HG02943 (cell line): ENCODE measurements around the gene DUOX1.

ENCODE experiments used
- ATAC-seq: cut with Tn5 transposase; IDR thresholded peaks from one replicate; pipeline ENCODE4 v1.9.1; 2021; ENCODE audit warnings: mild to moderate bottlenecking, low read depth, moderate library complexity; ENCODE audit not compliant: unreplicated experiment

The DUOX1 gene

DNA sequence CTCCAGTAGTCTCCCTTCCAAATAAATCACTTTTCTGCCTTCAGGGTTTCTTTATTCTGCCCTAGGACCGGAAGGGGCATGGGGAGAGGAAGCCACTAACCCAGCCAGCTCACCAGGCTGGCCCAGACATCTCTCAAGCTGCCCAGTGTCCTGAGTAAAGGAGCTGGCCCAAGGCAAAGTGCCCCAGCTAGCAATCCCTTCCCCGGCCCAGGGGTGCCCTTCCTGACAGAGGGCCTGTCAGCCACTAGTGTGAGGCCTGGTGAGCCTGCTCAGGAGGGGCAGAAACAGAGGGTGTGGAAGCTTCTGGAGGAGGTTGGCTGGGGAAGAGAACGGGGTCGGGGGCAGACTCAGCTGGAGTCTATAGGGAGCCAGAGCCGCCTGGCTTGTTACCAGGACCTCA lies 35.7 kb downstream of the DUOX1 start:
- ATAC-seq = no peak

DNA sequence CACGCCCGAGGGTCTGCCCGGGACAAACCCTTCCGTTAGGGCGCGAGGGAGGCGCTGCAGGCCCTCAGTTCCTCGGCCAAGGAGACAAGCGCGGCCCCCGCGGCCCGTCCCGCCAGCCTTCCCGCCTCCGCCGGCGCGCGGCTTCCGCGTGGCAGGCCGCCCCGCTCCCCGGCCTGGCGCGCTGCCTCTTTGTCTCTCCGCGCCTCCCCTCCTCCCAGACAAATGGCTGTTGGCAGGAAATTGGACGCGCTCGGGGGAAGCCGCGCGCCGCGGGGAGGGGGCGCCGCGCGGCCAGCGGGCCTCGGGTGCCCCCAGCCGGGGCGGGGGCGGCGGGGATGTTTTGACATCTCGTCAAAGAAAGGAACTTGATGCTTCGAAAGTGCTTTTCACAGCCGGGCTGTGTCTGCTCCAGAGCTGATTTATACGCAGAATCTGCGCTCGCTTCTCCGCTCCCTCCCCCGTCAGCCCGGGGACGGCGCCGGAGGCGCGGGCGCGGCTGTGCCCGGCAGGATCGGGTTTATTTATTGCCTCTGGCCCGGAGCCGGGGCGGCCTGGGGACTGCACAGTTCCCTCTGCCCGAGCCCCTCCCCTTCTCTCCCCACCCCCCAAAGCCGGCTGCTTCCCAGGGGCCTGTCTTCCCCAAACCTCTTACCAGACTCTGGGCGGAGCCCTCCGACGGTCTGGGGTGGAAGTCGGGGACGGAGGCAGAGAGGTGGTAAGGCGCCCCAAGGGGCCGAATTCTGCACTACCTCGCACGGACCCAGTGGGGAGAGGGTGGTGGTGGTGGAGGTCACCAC lies 37.2 kb downstream of the DUOX1 start:
- peak; percentile 95 for ATAC-seq

DNA sequence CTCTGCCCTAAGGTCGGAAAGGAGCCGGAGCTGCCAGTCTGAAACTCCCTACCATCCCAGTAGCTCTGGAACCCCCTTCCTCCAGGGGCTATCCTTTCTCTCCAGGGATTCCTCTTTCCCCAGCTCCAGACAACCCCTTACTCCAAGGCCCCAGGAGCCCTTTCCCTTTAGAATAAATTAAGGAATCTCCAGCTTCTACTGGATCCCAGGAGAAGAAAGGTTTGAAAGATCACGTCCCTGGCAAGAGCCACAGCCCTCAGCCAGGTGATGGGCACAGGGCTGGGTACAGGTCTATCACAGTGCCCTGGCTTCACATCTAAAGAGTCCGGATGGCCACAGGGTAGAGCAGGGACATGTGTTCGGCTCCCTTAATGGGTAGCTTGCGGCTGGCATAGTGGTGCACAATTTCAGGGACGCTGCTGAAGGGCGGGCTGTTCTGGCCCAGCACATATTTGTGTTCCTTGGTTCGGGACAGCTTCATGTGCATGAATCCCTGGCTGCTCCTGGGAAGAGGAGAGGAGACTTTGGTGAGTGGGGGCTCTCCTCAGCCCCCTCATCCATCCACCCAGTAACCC lies 37.9 kb downstream of the DUOX1 start:
- no peak for ATAC-seq

DNA sequence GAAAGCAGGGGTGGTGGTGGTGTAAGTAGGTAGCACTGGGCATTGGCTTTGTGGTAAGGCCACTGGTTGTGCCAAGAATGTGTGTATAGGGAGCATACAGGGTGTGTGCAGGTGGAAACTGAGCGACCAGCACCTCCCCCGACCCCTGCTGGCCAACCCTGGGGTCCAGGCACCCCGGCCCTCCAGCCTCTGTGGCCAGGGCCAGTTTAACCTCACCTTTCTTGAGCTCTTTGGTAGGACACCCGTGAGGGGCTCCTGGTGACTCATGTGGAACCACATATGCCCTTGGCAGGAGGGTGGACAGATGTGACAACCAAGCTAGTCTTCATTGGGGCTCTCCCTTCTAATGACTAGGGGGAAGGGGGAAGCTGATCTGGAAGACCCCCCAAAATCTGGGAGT lies 38.5 kb downstream of the DUOX1 start:
- ATAC-seq = no peak

DNA sequence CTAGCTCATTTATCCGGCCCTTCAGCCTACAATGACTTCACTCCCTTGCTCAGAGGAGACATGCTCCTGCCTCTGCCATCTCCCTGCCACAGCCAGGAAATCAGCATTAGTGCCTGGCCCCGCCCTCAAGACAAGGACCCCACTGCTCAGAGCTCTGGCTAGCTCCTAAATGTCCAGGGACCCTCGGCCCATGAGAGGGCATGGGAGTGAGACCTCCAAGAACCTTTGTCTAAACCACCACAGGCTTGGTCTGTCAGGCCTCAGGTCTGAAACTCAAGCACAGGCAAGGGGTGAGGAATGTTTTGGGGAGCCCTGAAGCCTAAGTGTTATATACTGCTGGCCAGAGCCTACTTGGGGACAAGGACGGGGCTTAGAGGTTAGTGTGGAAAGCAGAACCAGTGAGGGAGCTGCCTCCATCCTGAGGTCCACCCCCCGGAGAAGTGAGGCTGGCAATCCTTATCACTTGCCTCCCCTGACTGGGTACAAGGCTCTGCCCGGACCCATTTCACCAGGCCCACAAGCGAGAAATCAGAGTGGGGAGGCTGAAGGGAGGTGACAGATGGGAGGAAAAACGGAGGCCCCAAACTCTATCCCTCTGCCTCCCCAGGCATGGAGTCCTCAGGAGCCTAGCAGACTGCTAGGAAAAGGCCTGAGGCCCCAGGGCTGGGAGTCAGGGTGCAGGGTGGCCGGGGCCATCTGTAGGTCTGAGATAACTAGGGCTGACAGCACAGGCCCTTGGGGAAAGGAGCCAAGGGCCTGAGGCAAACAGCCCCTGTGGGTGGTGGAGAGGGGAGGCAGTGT lies 39.2 kb downstream of the DUOX1 start:
- ATAC-seq = no peak

DNA sequence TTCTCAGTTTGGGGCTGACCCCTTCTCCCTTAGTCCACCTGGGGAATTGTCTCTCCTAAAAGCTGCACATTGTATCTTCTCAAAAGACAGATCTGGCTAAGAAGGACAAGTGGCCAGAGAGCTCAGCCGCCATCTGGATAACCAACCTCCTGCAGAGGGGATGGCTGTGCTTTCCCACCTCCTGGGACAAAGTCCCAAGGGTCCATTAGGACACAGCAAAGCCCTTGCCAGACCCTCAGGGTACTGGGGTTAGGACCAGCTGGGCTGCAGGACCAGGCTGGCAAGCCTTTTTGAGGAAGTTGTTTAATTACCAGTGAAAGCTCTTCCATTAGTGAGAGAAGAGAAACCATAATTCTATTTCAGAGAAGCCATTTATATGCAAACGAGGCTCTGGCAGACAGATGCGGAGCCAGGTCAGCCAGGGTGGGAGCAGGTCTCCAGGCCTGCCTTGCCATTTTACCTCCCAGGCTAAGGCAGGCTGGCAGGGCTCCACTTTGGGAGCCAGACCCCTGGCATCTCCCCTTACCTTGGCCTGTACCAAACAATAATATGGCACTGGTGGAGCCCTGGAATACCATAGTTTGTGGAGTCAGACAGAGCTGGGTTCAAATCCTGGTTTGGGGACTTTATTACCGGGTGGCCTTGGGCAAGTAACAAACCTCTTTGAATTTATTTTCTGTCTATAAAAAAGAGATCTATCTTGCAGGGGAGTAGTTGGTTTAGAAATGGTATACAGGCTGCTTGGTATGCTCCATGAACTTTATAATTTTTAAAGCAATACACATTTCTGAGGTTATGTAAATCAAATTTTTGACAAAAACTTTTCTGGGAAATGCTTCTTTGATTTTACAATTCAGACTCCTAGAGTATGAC lies 40.0 kb downstream of the DUOX1 start:
- ATAC-seq = no peak

DNA sequence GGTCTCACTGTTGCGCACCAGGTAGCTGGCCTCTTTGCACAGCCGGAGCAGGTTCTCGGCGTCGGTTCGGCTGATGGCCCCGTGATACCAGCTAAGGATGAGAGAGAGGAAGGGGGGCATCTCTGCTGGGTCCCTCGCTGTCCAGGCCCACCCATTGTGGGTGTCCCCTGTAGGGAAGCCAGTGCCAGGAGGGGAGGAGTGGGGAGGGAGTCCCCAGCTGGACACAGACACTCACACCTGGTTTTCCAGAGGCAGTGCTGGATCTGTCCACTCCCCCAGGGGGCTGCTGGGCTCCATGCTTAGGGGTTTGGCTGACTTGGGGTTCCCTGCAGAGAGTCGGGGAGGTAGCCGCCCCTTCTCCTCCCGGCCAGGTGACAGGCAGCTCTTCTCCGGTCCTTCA lies 42.1 kb downstream of the DUOX1 start:
- no peak for ATAC-seq

DNA sequence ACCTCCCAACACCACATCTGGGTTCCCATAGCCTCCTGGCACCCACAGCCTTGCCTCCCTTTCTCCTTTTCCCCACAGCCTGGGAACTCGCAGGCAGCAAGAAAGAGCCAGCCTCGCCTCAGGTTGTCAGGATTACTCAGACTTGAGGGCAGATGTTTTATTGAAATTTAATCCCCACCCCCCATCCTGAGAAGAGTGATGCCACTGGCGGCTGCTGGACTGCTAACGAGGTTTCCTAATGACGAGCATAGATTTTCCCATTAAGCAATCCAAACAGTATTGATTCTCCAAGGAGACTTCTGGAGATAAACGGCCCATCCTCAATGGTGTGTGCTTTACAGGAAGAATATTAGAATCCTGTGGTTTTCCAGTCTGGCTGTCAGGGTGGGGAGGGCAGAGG lies 44.3 kb downstream of the DUOX1 start:
- ATAC-seq = no peak

DNA sequence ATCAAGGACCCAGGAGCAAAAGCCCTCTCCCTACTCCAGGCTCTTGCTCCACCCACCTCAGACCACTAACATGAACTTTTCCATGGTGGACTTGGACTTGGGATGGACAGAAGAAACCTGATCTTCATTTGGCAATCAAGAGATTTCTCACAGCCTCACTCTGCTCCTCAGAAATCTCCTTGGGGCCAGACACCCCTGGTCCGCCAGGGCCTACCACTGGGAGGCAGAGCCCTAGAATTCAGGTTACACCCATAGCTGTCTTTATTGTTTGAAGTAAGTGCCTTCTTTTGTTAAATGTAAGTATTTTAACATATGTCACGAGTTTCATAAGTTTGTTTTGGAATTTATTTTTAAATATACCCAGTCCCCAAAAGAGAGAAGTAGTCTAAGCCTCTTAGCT lies 44.8 kb downstream of the DUOX1 start:
- no peak for ATAC-seq

DNA sequence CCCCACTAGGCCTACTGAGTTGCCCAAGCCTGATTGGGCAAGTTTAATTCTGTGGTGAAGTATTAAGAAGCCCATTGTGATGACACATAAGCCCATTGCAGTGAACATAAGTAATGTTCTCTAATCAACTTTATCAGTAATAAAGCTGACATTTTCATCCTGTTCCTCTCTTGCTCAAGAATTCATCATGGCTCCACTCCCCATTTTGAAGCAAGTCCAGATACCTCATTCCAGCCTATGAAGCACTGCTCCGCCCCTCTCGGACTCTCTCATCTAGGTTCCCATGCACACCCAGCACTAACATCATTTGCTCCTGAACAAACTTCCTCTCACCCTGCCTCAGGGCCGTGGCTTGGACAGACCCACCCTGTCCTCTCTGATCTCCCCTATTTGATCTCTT lies 47.5 kb downstream of the DUOX1 start:
- ATAC-seq = no peak

DNA sequence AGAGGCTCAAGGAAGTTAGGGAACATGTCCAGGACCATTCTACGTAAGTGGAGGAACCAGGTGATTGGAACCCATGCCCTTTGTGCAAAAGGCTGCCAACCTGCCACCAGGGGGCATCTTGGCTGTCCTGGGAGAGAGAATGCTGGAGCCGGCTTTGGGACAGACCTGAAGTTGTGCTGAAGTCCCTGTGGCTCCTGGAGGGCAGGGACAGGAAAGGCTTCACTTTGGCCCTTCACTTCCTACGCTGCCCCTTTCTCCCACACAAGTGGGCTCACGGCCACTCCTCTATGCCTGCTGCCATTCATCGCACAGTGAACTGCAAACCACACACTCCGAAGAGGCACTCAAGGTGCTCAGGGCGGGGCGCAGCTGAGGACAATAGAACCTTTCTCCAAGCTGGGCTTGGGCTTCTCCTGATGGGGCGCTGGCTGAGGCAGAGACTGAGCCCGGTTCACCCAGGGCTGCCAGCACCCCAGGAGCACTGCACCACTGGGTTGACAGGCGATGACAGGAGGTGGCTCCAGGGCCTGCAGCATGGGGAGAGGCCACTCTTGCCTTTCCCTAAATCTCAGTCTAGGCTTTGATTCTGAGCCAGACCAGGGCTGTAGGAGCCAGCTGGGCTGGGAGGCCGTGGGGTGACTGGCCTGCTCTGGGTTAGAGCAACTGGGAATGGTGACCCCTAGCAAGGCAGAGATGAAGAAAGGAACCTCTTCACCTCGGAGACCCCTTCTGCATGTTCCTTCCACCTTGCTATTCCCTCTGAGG lies 49.6 kb downstream of the DUOX1 start:
- no peak for ATAC-seq

DNA sequence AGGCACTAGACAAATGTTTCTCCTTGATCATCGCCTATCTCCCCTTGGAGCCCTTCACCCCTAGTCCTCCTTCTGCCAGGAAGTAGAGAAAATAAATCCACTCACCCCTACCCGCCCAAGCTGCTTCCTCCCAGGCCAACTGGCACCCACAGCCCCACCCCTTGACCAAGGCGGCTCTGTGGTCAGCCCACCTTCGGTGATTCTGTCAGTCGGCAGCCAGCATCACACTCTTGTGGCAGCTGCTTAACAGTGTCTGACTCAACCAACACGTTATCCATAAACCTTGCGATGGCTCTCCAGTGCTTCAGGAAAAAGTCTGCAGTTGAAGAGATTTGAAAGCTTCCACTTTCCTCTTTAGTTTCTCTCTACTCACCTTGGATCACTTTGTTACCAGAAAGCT lies 50.4 kb downstream of the DUOX1 start:
- ATAC-seq = no peak

DNA sequence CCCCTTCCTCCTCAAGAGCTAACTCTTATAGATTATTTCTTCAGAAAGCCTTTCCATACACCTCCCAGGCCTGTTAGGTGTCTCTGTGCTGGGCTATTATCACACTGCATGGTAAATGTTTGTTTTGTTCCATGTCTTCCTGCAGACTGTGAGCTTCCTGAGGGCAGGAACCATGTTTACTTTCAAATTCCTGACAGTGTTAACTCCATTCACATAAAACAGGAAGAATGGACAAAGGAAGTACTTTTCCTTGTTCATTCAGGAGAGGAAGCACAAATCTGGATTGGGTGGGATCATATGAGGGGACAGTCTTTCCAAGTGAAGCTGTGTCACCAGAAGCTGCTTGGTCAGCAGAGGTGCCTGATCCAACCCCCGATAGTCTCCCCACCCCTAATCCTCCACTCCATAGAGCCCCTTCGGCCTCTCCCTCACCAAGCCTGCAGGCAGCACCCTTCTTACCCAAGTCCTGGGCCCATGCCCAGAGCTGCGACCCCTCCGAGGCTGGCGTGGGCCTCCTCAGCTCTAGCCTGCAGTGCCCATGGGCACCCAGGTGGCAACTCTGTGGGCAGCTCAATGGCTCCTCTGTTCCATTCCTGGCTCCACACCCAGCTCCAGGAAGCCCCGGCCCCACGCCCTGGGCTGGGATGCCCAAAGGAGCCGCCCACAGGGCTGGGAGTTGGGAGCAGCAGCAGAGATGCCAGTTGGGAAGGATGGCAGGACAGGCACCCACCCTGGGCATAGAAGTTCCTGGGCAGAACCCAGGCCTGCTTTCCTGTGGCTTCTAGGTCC lies 51.0 kb downstream of the DUOX1 start:
- ATAC-seq = no peak

DNA sequence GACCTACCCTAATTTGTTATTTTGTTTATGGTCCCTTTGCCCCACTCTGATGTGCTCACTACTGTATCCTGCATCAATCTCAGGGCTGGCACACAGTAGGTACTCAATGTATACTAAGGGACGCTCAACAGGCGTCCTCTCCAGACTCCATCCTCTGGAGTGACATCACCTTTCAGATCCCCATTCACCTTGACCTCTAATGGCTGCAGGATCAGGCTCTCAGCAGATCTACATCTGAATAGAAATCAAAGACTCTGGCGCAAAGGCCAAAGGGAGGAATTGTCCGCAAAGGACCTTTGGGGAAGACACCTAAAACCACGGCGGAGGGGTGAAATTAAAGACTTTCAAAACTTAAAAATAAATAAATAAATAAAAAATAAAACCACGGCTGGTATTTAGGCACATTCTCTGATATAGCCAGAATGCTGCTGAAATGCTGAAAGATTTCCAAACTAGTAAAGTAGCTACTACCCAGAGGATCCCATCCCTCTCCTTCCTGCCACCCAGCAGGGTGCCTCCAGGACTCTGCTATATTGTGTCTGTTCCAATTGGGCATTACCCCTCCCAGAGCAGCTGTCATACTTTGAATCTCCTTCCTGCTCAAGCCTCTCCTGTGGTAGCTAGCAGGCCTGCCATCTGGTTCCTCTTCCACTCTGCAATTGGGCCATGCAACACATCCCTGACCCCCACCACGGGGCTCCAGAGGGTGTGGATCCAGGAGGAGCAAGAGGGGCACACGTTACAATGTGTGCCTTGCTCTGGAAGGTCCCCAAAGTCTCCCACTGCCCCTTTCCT lies 51.9 kb downstream of the DUOX1 start:
- no peak for ATAC-seq

DNA sequence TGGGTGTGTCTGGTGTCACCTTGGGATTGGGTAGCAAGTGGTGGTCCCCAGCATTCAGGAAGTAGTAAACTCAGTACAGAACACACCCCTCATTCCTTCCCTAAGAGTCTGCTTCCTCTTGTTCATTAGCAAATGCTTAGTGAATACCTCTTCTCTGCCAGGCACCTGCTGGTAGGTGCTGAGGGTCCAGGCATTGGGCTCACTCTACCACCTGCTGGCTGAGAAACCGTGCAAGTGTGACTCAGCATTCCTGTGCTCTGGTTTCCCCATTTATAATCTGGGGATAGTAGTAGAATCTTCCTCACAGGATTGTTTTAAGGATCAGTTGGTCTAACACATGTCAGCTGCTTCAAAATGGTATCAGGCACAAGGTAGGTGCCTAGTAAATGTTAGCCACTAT lies 53.2 kb downstream of the DUOX1 start:
- ATAC-seq = no peak

DNA sequence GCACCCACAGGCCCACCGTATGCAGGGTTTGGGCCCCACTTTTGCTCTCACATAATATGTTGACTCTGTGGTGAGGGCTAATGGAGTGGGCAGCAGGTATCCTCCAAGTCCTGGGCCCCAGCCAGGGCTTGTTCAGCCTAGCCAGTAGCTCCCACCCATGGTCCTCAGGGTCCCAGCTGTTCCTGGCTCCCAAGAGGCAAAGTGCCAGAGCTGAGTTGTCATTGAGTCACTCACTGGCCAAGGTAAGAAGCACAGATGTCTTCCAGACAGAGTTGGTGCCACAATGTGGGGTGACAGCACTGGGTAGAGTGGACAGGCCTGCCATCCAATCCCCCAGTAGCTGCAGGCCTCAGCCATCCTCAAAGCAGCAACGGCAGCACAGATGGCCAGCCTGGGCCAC lies 53.7 kb downstream of the DUOX1 start:
- no peak for ATAC-seq

DNA sequence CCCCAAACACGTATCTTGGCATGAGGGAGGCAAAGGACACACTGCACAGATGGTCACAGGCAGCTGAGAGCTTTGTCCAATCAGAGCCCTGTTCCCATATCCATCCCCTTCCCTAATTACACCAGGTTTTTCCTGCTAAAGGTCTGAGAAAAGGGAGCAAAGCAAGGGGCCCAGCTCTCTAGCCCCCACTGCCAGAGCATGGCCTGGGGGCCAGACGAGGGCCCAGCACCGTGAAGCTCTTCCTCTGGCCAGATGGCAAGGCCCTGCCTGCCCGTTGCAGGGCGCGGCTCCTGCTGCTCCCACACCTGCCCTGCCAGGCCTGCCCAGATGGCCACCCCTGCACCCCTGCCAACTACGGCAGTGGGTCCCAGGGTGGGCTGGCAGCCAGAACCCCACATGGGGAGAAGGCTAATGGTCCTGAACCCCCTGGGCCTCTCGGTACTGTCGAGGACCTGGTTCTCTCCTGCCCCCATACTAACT lies 54.8 kb downstream of the DUOX1 start:
- ATAC-seq = no peak

DNA sequence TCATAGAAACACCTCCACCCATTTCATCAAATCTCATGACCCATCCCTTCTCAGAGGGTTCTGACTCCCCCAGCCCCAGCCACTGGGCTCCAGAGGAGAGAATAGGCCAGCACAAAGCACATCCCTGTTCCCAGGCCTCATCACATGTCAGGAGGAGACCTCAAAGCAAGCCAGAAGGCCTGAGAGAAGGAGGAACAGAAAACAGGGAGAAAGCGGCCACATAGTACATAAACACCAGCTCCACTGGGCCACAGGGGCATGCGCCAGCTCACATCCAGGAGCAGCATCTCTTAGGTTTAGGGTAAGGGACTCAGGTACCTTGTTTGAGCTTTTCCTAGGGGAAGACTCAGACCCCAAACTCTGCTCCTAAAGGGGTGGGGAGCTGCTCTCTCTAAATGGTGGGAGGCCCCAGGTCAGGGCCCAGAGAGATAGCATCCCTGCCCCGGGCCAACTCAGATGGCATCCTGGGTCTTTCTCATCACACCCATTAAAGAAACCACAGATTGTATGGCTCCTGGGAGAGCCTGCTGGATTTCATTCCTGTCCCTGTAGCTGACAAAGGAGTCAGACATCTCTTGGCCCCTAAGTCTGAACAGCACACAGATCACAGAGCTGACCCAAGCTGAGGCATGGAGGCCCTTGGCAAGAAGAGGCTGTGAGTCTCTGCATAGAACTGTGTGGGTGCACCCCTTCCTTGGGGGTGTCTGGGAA lies 55.4 kb downstream of the DUOX1 start:
- ATAC-seq = no peak
